Measurements from ENCODE around the gene TRIM62. TPM values are rescaled to one million over a fixed set of nuclear protein-coding genes. Genes with fewer than 3 reads are reported as not detected.

TRIM62 gene
- total RNA-seq, 2 donors from 2014 or later, result 13.3 to 18.1 TPM

DNA sequence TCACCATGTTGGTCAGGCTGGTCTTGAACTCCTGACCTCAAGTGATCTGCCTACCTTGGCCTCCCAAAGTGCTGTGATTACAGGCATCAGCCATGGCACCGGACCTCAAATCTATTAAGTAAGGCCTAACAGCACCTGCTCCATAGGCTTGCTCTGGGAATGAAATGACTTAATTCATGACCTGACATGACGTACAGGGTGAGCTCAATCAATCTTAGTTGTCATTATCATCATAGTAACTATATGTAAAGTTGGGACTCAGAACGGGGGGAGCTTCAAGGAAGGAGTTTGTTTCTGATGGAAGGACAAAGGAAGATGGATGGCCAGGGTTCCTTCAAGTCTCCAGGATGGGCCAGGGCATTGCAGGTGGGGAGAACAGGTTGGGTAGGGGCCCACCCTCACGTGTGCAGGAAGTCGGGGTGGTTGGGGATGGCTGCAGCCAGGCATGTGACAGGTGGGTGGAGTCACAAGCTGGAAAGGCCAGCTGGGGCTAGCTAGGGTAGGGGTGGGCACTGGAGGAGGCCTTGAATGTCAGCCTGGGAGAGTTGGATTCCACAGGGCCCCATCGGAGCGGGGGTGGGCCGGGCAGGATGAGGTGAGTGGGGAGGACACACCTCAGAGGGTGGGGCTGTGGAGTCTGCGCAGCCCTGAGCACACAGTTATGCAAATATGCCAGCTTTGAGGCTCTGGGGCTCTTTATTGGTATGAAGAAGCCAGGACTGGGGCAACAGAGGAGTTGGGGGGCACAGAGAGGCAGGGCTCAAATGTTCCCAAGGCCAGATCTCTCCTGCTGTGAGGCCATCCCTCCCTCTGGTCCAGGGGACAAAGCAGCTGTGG, 9.6 kb downstream of the TRIM62 start:
- intact Hi-C loops (cut with DNase I), result no loop called here
- 70% methylated on average over 8 of the region's 9 CpGs for WGBS
- TF ChIP-seq POLR2AphosphoS5 (IDR thresholded peaks at IDR 0.05), result no peak
- TF ChIP-seq CTCF (IDR thresholded peaks at IDR 0.05), result no peak
- no peak for TF ChIP-seq POLR2A (IDR thresholded peaks at IDR 0.05)
- Histone ChIP-seq H3K4me1 (replicated peaks) (no peaks in the 10 kb centered on the region), H3K27ac (no peak overlapping the region), H3K9me3 (no peaks in the 10 kb centered on the region), H3K27me3 (replicated peaks; ENCODE audit: insufficient read depth) (no peaks in the 10 kb centered on the region), H3K36me3 (no peaks in the 10 kb centered on the region), H3K4me3 (no peak overlapping the region)
- no peak for DNase-seq (ENCODE audit: low spot score)

GRCh38 chr1:33170351-33171274, 11.2 kb downstream of the TRIM62 start:
- Histone ChIP-seq H3K27me3 (replicated peaks; ENCODE audit: insufficient read depth) (no peaks in the 10 kb centered on the region), H3K27ac (no peak overlapping the region), H3K4me1 (replicated peaks) (no peaks in the 10 kb centered on the region), H3K9me3 (no peaks in the 10 kb centered on the region), H3K4me3 (no peak overlapping the region), H3K36me3 (no peaks in the 10 kb centered on the region)
- intact Hi-C loops (cut with DNase I), result no loop called here
- WGBS, result 85% methylated on average over 13 of the region's 13 CpGs
- no peak for TF ChIP-seq CTCF (IDR thresholded peaks at IDR 0.05)
- TF ChIP-seq POLR2A (IDR thresholded peaks at IDR 0.05), result no peak
- no peak for TF ChIP-seq POLR2AphosphoS5 (IDR thresholded peaks at IDR 0.05)
- DNase-seq (ENCODE audit: low spot score), result no peak

GRCh38 chr1:33169290-33170055, 12.4 kb downstream of the TRIM62 start:
- no peak for DNase-seq (ENCODE audit: low spot score)
- Histone ChIP-seq H3K27me3 (replicated peaks; ENCODE audit: insufficient read depth) (no peaks in the 10 kb centered on the region), H3K9me3 (no peaks in the 10 kb centered on the region), H3K4me1 (replicated peaks) (no peaks in the 10 kb centered on the region), H3K4me3 (no peak overlapping the region), H3K27ac (no peak overlapping the region), H3K36me3 (no peaks in the 10 kb centered on the region)
- WGBS, result 62% methylated on average over 11 of the region's 11 CpGs
- no peak for TF ChIP-seq POLR2A (IDR thresholded peaks at IDR 0.05)
- no peak for TF ChIP-seq POLR2AphosphoS5 (IDR thresholded peaks at IDR 0.05)
- TF ChIP-seq CTCF (IDR thresholded peaks at IDR 0.05), result no peak
- intact Hi-C loops (cut with DNase I), result no loop called here

GRCh38 chr1:33168556-33169289, 13.1 kb downstream of the TRIM62 start:
- TF ChIP-seq POLR2A (IDR thresholded peaks at IDR 0.05) (no peak), POLR2AphosphoS5 (IDR thresholded peaks at IDR 0.05) (no peak), CTCF (IDR thresholded peaks at IDR 0.05) (no peak)

More at GRCh38 chr1:33168556-33169289, 13.1 kb downstream of the TRIM62 start:
- Histone ChIP-seq H3K36me3 (no peaks in the 10 kb centered on the region), H3K4me1 (replicated peaks) (no peaks in the 10 kb centered on the region), H3K27me3 (replicated peaks; ENCODE audit: insufficient read depth) (no peaks in the 10 kb centered on the region), H3K4me3 (no peak overlapping the region), H3K27ac (no peak overlapping the region), H3K9me3 (no peaks in the 10 kb centered on the region)
- intact Hi-C loops (cut with DNase I), result no loop called here
- DNase-seq (ENCODE audit: low spot score), result no peak
- WGBS, result 66% methylated on average over 11 of the region's 11 CpGs
